ENCODE results near the gene TCEA2.

- TF ChIP-seq NFRKB (IDR thresholded peaks at IDR 0.05) (no peak), PKNOX1 (IDR thresholded peaks at IDR 0.05) (no peak), FOXM1 (IDR thresholded peaks at IDR 0.05; ENCODE audit: borderline replicate concordance) (no peak), TARDBP (IDR thresholded peaks at IDR 0.05) (no peak), BHLHE40 (IDR thresholded peaks at IDR 0.05; ENCODE audit: borderline replicate concordance) (no peak), FOXK2 (IDR thresholded peaks at IDR 0.05) (no peak), SP1 (IDR thresholded peaks at IDR 0.05) (no peak)
Measured at GRCh38 chr20:64038565-64039292, 24.3 kb upstream of the TCEA2 start.

Data from HEK293T (cell line).